Measurements from ENCODE around the gene PMAIP1.
A peak's percentile ranks its signal among the peaks of the same experiment; 100 is the strongest.
"Not testable (repeated sequence)": the region's sequence is repeated elsewhere in the genome, so short reads cannot be mapped to it uniquely, and the experiment has no call there.

The PMAIP1 gene

DNA sequence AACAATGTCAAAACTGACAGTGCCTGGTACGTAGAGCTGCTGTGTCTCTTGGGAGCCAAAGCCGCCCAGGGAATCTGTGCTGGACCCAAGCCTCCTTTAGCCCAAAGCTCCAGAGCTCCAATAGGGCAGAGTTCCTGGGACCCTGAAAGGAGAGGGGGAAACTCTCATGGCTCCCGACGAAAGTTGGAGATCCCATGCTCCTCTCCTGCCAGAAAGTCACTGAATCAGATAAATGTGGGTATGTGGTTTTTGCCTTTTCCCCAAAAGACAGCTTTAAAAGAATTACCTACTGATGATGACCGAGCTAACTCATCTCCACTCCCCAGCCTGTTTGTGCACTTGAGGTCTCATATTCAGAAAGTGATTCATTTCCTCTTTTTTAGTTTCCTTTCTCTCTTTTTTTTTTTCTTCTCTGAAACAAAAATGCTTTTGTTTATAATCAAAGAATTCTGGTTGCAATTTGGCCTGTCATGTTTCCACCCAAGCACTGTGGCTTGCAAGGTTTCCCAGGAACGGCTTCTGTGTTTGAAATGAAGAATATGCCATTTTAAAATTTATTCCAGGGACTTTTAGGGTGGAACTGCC lies 14.1 kb upstream of the PMAIP1 start:
- Histone ChIP-seq H3K27ac (ENCODE audit: insufficient read depth, low read length, poor library complexity, severe bottlenecking) (no peak overlapping the region), H3K4me1 (ENCODE audit: control insufficient read depth, insufficient read depth, low read length, poor library complexity, severe bottlenecking) (no peaks in the 10 kb centered on the region)

GRCh38 chr18:59886399-59886798 lies 13.4 kb upstream of the PMAIP1 start:
- not testable (repeated sequence) for H3K36me3 ChIP-seq (ENCODE audit: control insufficient read depth, insufficient read depth, low read length); H3K27me3 ChIP-seq (replicated peaks; ENCODE audit: control insufficient read depth, insufficient read depth, low read length, poor library complexity, severe bottlenecking); DNase-seq; H3K9me3 ChIP-seq (ENCODE audit: control insufficient read depth, low read length); H3K4me3 ChIP-seq (ENCODE audit: insufficient read depth, low read depth, low read length, poor library complexity, severe bottlenecking); H3K27ac ChIP-seq (ENCODE audit: insufficient read depth, low read length, poor library complexity, severe bottlenecking); H3K4me1 ChIP-seq (ENCODE audit: control insufficient read depth, insufficient read depth, low read length, poor library complexity, severe bottlenecking)

More for the DNA sequence above, 14.1 kb upstream of the PMAIP1 start:
- H3K27me3 ChIP-seq (replicated peaks; ENCODE audit: control insufficient read depth, insufficient read depth, low read length, poor library complexity, severe bottlenecking): no peaks in the 10 kb centered on the region
- DNase-seq: peak in 2 of 3 donors; percentile 15 to 18
- no peaks in the 10 kb centered on the region for H3K36me3 ChIP-seq (ENCODE audit: control insufficient read depth, insufficient read depth, low read length)
- no peaks in the 10 kb centered on the region for H3K9me3 ChIP-seq (ENCODE audit: control insufficient read depth, low read length)
- H3K4me3 ChIP-seq (ENCODE audit: insufficient read depth, low read depth, low read length, poor library complexity, severe bottlenecking): no peak overlapping the region

DNA sequence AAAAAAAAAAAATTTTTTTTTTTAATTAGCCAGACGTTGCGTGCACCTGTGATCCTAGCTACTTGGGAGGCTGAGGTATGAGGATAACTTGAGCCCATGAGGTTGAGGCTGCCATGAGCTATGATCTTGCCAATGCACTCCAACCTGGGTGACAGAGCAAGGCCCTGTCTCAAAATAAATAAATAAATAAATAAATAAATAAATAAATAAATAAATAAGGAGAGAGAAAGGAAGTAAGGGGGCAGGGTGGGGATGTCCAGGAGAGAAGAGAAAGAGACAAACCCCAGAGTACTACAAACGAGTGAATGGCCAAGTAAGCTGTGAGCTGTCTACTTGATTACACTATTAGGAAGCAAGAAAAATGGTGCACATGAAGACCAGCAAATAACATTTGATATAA lies 7.7 kb upstream of the PMAIP1 start:
- H3K27ac ChIP-seq (ENCODE audit: insufficient read depth, low read length, poor library complexity, severe bottlenecking): no peak overlapping the region
- H3K9me3 ChIP-seq (ENCODE audit: control insufficient read depth, low read length): no peaks in the 10 kb centered on the region
- no peaks in the 10 kb centered on the region for H3K4me1 ChIP-seq (ENCODE audit: control insufficient read depth, insufficient read depth, low read length, poor library complexity, severe bottlenecking)
- no peaks in the 10 kb centered on the region for H3K36me3 ChIP-seq (ENCODE audit: control insufficient read depth, insufficient read depth, low read length)
- H3K27me3 ChIP-seq (replicated peaks; ENCODE audit: control insufficient read depth, insufficient read depth, low read length, poor library complexity, severe bottlenecking): no peaks in the 10 kb centered on the region
- DNase-seq: no peak
- H3K4me3 ChIP-seq (ENCODE audit: insufficient read depth, low read depth, low read length, poor library complexity, severe bottlenecking): no peak overlapping the region

GRCh38 chr18:59893971-59894370 lies 5.8 kb upstream of the PMAIP1 start:
- Histone ChIP-seq H3K4me3 (ENCODE audit: insufficient read depth, low read depth, low read length, poor library complexity, severe bottlenecking) (no peak overlapping the region), H3K36me3 (ENCODE audit: control insufficient read depth, insufficient read depth, low read length) (no peaks in the 10 kb centered on the region), H3K27ac (ENCODE audit: insufficient read depth, low read length, poor library complexity, severe bottlenecking) (no peak overlapping the region), H3K9me3 (ENCODE audit: control insufficient read depth, low read length) (no peaks in the 10 kb centered on the region), H3K27me3 (replicated peaks; ENCODE audit: control insufficient read depth, insufficient read depth, low read length, poor library complexity, severe bottlenecking) (no peaks in the 10 kb centered on the region), H3K4me1 (ENCODE audit: control insufficient read depth, insufficient read depth, low read length, poor library complexity, severe bottlenecking) (no peaks in the 10 kb centered on the region)
- DNase-seq: no peak

DNA sequence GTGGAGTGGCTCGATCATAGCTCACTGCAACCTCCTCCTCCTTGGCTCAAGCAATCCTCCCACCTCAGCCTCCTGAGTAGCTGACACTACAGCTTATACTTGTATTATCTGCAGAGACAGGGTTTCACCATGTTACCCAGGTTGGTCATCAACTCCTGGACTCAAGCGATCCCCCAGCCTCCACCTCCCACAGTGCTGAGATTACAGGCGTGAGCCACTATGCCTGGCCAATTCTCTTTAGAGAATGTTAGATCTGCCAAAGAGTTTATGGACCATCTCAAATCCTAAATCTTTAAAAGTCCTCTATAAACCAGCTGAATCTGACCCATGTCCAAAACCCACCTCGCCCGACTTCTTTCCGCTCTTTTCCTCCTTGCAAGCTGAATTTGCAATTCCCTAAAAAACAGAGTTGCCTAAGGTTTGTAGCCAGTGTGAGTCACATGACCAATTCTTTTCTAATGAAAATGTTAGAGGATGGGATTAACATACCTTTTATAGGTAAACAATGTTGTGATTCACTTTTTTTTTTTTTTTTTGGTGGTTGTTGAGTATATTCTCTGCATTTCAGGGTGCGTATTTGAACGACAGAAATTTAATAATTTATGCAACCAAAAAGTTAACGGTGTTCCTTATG lies 2.4 kb upstream of the PMAIP1 start:
- no peaks in the 10 kb centered on the region for H3K36me3 ChIP-seq (ENCODE audit: control insufficient read depth, insufficient read depth, low read length)
- H3K4me1 ChIP-seq (ENCODE audit: control insufficient read depth, insufficient read depth, low read length, poor library complexity, severe bottlenecking): peaks cover 9% of the 10 kb centered on the region
- no peak overlapping the region for H3K4me3 ChIP-seq (ENCODE audit: insufficient read depth, low read depth, low read length, poor library complexity, severe bottlenecking)
- DNase-seq: no peak
- no peaks in the 10 kb centered on the region for H3K27me3 ChIP-seq (replicated peaks; ENCODE audit: control insufficient read depth, insufficient read depth, low read length, poor library complexity, severe bottlenecking)
- no peak overlapping the region for H3K27ac ChIP-seq (ENCODE audit: insufficient read depth, low read length, poor library complexity, severe bottlenecking)
- no peaks in the 10 kb centered on the region for H3K9me3 ChIP-seq (ENCODE audit: control insufficient read depth, low read length)

GRCh38 chr18:59898093-59898492 lies 1.7 kb upstream of the PMAIP1 start:
- Histone ChIP-seq H3K4me1 (ENCODE audit: control insufficient read depth, insufficient read depth, low read length, poor library complexity, severe bottlenecking) (peaks cover 9% of the 10 kb centered on the region), H3K27me3 (replicated peaks; ENCODE audit: control insufficient read depth, insufficient read depth, low read length, poor library complexity, severe bottlenecking) (no peaks in the 10 kb centered on the region), H3K4me3 (ENCODE audit: insufficient read depth, low read depth, low read length, poor library complexity, severe bottlenecking) (no peak overlapping the region), H3K9me3 (ENCODE audit: control insufficient read depth, low read length) (no peaks in the 10 kb centered on the region), H3K36me3 (ENCODE audit: control insufficient read depth, insufficient read depth, low read length) (no peaks in the 10 kb centered on the region), H3K27ac (ENCODE audit: insufficient read depth, low read length, poor library complexity, severe bottlenecking) (no peak overlapping the region)
- no peak for DNase-seq

DNA sequence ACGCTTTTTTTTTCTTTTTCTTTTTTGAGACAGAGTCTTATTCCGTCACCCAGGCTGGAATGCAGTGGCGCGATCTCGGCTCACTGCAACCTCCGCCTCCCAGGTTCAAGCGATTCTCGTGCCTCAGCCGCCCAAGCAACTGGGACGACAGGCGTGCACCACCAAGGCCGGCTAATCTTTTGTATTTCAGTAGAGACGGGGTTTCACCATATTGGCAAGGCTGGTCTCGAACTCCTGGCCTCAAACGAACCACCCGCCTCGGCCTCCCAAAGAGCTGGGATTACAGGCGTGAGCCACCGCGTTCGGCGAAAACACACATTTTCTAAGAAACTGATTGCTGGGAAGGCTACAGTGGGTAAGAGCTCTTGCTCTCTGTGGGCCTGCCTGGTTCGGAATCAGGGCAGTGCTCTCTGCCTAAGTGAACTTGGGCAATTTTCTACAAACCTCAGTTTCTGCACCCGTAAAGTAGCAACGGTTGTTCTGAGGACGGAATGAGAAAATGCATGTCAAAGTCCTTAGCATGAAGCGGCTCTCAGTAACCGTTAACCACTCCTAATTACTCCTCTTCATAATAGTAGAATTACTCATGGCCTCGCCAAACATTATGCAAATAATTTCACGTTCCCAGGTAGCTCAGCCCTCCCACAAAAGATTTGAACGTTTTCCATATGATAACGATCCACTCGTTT lies 1.0 kb upstream of the PMAIP1 start:
- no peak for DNase-seq
- peak overlapping the region; percentile 83 for H3K4me3 ChIP-seq (ENCODE audit: insufficient read depth, low read depth, low read length, poor library complexity, severe bottlenecking)
- no peaks in the 10 kb centered on the region for H3K36me3 ChIP-seq (ENCODE audit: control insufficient read depth, insufficient read depth, low read length)

DNA sequence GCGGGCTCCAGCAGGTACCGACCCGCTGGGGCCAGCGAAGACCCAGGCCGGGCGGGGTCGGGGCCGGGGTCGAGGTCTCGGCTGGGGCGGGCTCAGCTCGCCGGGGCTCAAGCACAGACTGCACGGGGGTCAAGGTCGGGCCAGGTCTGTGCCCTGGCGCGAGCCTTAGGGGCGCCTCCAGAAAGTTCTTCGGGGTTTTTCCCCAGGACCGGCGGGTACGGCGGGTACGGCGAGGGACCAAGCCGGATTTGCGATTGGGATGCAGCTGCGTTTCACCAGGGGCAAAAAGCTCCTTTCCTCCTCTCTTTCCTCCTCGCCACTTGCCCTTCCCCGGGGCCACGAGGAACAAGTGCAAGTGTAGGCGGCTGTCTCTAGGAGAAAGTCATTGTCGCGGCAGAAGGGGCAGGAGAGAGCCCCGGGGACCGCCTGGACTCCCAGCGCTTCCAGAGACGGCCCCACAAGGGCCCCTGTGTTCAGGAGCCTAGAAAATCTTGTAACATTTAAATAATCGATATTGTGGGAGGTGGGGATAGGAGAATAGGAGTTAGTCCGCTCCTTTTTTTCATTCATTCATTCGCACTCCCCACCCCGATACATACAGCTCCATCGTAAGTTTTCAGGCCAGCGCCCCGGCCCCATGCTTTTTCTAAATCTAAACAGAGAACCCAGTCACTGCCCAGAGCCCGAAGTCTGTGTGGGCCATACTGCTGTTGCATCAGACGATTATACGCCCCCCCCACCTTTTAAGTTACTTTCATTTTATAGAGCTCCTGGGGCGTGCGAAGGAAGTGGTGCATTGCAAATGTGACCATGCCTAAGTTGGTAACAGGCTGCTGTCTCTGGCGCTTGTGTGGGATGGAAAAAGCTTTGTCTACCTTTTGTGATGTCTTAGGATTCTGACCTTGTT lies 679 bp downstream of the PMAIP1 start:
- Histone ChIP-seq H3K9me3 (ENCODE audit: control insufficient read depth, low read length) (no peaks in the 10 kb centered on the region), H3K27ac (ENCODE audit: insufficient read depth, low read length, poor library complexity, severe bottlenecking) (peak overlapping the region; percentile 77)
- peak; percentile 47 to 60 (median 47) for DNase-seq

More for the DNA sequence above, 1.0 kb upstream of the PMAIP1 start:
- Histone ChIP-seq H3K4me1 (ENCODE audit: control insufficient read depth, insufficient read depth, low read length, poor library complexity, severe bottlenecking) (peaks cover 9% of the 10 kb centered on the region), H3K27me3 (replicated peaks; ENCODE audit: control insufficient read depth, insufficient read depth, low read length, poor library complexity, severe bottlenecking) (no peaks in the 10 kb centered on the region), H3K27ac (ENCODE audit: insufficient read depth, low read length, poor library complexity, severe bottlenecking) (peak overlapping the region; percentile 77), H3K9me3 (ENCODE audit: control insufficient read depth, low read length) (no peaks in the 10 kb centered on the region)

GRCh38 chr18:59902131-59902992 lies 2.6 kb downstream of the PMAIP1 start:
- no peak overlapping the region for H3K4me3 ChIP-seq (ENCODE audit: insufficient read depth, low read depth, low read length, poor library complexity, severe bottlenecking)
- no peak overlapping the region for H3K27ac ChIP-seq (ENCODE audit: insufficient read depth, low read length, poor library complexity, severe bottlenecking)
- H3K27me3 ChIP-seq (replicated peaks; ENCODE audit: control insufficient read depth, insufficient read depth, low read length, poor library complexity, severe bottlenecking): no peaks in the 10 kb centered on the region
- DNase-seq: no peak
- no peaks in the 10 kb centered on the region for H3K9me3 ChIP-seq (ENCODE audit: control insufficient read depth, low read length)
- peaks cover 24% of the 10 kb centered on the region for H3K4me1 ChIP-seq (ENCODE audit: control insufficient read depth, insufficient read depth, low read length, poor library complexity, severe bottlenecking)
- H3K36me3 ChIP-seq (ENCODE audit: control insufficient read depth, insufficient read depth, low read length): no peaks in the 10 kb centered on the region

More for the DNA sequence above, 679 bp downstream of the PMAIP1 start:
- H3K27me3 ChIP-seq (replicated peaks; ENCODE audit: control insufficient read depth, insufficient read depth, low read length, poor library complexity, severe bottlenecking): no peaks in the 10 kb centered on the region
- peak overlapping the region; percentile 83 for H3K4me3 ChIP-seq (ENCODE audit: insufficient read depth, low read depth, low read length, poor library complexity, severe bottlenecking)
- no peaks in the 10 kb centered on the region for H3K36me3 ChIP-seq (ENCODE audit: control insufficient read depth, insufficient read depth, low read length)
- peaks cover 23% of the 10 kb centered on the region for H3K4me1 ChIP-seq (ENCODE audit: control insufficient read depth, insufficient read depth, low read length, poor library complexity, severe bottlenecking)
